Fibroblast of skin of right biceps (primary cell): Measurements from ENCODE around the gene PATJ.
"Not testable (repeated sequence)": the region's sequence is repeated elsewhere in the genome, so short reads cannot be mapped to it uniquely, and the experiment has no call there.

Experiments
- DNase-seq: peaks from one replicate; pipeline ENCODE4 v3.0.0-alpha.2; 2013

The PATJ gene

DNA sequence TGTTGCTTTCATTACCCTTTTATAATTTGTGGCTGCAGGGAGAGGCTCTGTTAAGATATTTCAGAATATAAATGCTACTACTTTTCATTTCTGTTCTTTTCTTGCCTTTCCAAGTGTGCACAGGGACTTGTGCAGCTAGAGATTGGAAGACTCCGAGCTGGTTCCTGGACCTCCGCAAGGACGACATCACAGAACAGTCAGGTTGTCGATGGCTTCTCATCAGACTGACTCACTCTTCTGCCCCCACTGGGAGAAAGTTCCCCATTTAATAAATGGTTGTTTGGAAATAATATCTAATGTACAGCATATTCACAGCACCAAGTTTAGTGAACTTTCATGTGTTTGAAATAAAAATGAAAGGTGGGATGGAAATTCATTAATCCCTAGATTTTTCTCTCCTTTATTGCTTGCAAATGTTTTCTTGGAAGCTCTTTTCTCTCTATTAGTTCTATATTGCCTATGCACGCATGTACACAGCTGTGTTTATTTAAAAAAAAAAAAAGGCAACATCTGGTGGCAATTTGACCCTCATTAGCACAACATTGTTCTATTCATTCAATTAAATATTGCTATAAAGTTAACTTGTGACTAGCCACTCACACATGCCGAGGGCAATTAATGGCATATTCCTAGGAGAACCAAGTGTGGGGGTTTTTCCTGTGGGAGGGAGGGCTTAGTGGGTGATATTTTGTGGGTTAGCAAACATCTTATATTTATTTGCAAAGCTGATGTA, 374.9 kb downstream of the PATJ start:
- DNase-seq, result peak; percentile 16

- DNase-seq, result no peak
Observed at GRCh38 chr1:62126579-62127290, 384.5 kb downstream of the PATJ start.

DNA sequence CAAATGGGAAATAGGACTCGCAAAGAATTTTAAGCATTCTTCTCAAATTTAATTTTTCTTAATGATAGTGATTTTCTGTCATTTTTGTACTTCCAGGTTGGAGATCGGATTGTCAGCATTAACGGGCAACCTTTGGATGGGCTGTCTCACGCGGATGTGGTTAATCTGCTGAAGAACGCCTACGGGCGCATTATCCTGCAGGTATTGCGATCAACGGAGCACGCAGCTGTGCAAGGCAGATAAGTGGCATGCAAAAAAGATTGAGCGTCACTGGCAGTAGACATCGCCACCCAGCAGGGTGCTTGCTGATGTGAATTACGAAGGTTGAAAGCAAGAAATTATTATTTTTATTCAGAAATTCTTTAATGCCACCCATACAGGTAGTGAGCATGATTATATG, 386.5 kb downstream of the PATJ start:
- no peak for DNase-seq

- peak; percentile 57 for DNase-seq
Observed at GRCh38 chr1:62131093-62131725, 388.9 kb downstream of the PATJ start.

GRCh38 chr1:62138029-62138428, 395.7 kb downstream of the PATJ start:
- no peak for DNase-seq

GRCh38 chr1:62139410-62139809, 397.1 kb downstream of the PATJ start:
- no peak for DNase-seq

DNA sequence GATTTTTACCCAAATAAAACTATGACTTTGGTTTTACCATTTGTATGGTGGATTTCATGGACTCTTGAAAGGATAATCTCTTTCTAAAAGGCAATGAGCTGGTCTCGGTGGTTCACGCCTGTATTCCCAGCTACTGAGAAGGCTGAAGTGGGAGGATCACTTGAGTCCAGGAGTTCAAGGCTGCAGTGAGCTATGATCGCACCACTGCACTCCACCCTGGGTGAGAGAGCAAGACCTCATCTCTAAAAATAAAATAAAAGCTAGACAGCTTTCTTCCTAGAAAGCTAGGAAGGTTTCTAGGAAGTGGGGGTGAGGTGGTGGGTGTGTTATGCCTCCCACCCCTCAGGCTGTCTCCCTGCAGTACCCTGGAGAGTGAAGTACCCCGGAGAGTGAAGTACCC, 398.4 kb downstream of the PATJ start:
- no peak for DNase-seq

GRCh38 chr1:62142496-62142895, 400.2 kb downstream of the PATJ start:
- peak; percentile 39 for DNase-seq

GRCh38 chr1:62144238-62144831, 402.1 kb downstream of the PATJ start:
- peak; percentile 42 for DNase-seq

GRCh38 chr1:62159940-62160348, 417.7 kb downstream of the PATJ start:
- DNase-seq, result no peak

GRCh38 chr1:62161711-62162110, 419.4 kb downstream of the PATJ start:
- no peak for DNase-seq

DNA sequence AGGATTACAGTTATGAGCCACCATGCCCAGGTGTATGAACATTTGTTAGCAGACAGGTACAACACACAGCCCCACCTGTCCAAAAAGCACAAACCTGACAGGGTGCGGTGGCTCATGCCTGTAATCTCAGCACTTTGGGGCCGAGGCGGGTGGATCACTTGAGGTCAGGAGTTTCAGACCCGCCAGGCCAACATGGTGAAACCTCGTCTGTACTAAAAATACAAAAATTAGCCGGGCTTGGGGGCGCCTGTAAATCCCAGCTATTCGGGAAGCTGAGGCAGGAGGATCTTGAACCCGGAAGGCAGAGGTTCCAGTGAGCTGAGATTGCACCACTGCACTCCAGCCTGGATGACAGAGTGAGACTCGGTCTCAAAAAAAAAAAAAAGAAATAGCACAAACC, 428.1 kb downstream of the PATJ start:
- not testable (repeated sequence) for DNase-seq

GRCh38 chr1:62175568-62176179, 433.4 kb downstream of the PATJ start:
- peak; percentile 46 for DNase-seq

GRCh38 chr1:62176597-62177312, 434.5 kb downstream of the PATJ start:
- no peak for DNase-seq

GRCh38 chr1:62177621-62178020, 435.3 kb downstream of the PATJ start:
- no peak for DNase-seq

GRCh38 chr1:62178372-62178771, 436.1 kb downstream of the PATJ start:
- DNase-seq, result no peak

GRCh38 chr1:62180054-62180453, 437.8 kb downstream of the PATJ start:
- DNase-seq, result not testable (repeated sequence)

- DNase-seq, result no peak
Observed at GRCh38 chr1:62180639-62181038, 438.4 kb downstream of the PATJ start.

DNA sequence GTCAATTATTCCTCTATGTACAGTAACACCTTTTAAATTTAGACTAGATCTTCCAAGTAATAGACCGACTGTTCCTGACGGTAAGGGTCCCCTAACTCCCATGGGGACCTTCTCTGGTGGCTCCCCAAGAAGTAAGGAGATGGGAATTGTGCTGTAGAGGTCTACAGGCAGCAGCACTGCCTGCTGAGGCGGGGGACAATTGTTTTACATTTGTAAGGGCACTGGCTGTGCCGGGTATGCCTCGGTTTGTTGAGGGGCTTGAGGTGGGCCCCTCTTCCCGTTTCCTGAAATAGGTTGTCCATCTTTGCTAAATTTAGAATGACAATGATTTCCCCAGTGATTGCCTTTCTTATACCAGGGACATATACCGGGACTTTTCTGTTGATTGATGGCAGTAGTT, 439.3 kb downstream of the PATJ start:
- DNase-seq, result no peak

- not testable (repeated sequence) for DNase-seq
Observed at GRCh38 chr1:62182157-62182556, 439.9 kb downstream of the PATJ start.

DNA sequence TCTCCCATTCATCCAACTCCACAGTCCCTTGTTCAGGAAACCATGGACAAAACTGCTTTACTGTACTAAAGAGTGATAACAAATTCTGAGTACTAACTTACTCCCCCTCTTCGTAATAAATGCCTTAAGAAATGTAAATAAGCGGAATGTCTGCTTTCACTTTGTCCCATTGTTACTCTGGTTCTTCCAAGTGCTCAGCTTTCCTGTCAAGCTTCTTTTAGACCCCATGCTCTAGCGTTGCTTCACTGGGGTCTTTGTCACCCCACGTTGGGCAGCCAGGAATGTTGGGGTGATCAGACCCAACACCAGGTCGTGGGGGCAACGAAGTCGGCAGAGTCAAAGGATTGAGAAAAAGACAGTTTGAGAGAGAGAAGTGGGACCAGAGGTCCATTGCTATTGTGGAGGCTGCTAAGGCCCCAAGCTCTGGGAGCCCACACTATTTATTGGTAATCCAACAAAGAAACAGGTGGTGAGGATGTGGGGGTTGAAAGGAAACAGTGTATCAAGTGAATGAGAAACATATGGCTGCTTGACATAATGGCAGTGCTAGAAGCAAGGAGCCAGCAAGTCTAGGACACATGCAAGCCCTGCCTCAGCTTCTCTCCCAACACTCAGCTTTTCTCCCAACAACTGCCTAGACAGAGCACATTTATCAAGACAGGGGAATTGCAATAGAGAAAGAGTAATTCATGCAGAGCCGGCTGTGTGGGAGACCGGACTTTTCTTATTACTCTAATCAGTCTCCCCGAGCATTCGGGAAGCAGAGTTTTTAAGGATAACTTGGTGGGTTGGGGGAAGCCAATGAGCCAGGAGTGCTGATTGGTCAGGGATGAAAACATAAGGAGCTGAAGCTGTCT, 441.1 kb downstream of the PATJ start:
- not testable (repeated sequence) for DNase-seq
